ENCODE data around the gene NUP35.

GRCh38 chr2:183153967-183154366 is 29.7 kb downstream of the NUP35 start:
- TF ChIP-seq CTCF (IDR thresholded peaks at IDR 0.05; ENCODE audit: poor library complexity) (no peak), EZH2phosphoT487 (IDR thresholded peaks at IDR 0.05; ENCODE audit: low read depth, severe bottlenecking, unreplicated experiment) (no peak)

Measured in hepatocyte (in vitro differentiated cells).